Activated naive CD8-positive, alpha-beta T cell treated with anti-CD3 and anti-CD28 coated beads, Interleukin-2, amount 50 U/mL, for 16 hours (primary cell): ENCODE measurements around the gene RALGPS2.

ENCODE experiments used
- DNase-seq: peaks from one replicate; pipeline ENCODE4 v3.0.0-alpha.2; 2020; ENCODE audit warnings: low read depth, low spot score

RALGPS2 gene

DNA sequence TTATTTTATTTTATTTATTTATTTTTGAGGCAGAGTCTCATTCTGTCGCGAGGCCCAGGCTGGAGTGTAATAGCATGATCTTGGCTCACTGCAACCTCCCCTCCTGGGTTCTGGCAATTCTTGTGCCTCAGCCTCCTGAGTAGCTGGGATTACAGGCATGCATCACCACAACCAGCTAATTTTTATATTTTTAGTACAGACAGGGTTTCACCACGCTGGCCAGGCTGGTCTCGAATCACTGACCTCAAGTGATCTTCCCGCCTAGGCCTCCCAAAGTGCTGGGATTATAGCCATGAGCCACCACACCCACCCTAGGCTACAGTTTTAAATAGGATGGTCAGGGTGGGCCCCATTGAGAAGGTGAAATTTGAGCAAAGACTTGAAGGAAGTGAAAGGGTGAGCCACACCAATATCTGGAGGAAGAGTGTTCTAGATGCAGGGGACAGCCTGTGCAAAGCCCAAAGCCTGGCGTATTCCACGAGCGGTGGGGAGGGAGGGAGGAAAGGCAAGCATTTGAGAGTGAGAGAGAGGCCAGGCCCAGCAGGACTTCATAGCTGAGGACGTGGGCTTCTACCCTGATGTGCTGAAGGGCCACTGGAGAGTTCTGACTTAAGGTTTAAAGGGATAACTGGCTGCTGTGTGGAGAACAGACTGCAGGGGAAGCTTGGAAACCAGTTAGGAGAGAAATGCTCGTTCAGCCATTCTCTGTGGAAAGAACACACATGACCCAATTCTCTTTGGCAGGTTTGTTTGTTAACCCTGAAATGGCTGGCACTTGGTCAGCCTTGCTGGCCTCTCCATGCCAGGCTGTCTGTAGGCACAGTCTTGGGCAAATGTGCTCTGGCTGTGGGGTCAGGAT is 238.0 kb downstream of the RALGPS2 start:
- DNase-seq = no peak

DNA sequence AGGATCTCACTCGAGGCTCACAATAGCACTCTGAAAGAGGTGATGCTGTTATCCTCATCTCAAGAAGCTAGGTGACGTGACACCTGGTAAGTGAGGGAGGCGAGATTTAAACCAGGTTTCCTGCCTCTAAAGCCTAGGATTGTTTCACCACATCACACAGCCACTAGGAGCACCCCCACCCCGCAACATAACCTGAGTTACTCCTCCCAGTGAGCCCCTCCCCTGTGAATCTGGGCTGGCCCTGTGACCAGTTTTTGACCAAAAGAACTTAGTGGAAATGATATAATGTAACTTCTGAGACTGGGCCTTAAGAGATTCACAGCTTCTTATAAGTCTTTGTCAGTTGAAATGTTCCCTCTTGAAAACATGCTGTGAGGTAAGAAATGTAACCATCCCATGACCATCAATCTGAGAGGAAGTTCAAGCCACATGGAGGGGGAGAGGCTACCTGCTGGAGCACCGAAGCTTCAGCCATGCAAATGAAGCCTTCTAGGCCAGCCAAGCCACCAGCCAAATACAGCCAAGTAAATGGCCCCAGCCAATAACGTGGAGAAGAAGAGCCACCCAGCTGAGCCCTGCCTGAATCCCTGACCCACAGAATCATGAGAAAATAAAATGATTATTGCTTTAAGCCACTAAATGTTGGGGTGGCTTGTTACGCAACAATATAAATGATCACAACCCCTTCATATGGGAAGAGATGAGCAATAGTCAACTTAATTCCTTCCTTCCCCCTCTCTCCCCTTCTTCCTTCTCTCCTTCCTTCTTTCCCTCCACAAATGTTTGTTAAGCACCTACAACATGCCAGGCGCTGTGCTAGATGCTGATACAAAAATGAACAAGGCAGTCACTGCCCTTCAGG is 239.7 kb downstream of the RALGPS2 start:
- no peak for DNase-seq

DNA sequence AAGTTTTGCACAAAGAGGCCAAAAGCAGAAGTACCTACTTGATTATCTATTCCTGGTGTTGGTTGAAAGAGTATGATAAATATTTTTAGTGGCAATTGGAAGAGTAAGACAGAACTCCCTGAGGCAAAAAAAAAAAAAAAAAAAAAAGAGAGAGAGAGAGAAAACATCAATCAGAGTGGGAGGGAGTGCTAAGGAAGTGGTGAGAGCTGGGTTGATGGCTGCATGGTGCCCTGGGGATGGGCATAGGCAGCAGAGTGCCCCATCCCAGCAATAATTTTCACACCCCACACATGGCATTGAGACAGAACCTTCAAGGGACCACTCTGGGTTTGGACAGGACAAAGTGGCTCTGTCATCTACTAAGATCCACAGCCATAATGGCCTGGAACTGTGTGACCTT is 241.3 kb downstream of the RALGPS2 start:
- no peak for DNase-seq

DNA sequence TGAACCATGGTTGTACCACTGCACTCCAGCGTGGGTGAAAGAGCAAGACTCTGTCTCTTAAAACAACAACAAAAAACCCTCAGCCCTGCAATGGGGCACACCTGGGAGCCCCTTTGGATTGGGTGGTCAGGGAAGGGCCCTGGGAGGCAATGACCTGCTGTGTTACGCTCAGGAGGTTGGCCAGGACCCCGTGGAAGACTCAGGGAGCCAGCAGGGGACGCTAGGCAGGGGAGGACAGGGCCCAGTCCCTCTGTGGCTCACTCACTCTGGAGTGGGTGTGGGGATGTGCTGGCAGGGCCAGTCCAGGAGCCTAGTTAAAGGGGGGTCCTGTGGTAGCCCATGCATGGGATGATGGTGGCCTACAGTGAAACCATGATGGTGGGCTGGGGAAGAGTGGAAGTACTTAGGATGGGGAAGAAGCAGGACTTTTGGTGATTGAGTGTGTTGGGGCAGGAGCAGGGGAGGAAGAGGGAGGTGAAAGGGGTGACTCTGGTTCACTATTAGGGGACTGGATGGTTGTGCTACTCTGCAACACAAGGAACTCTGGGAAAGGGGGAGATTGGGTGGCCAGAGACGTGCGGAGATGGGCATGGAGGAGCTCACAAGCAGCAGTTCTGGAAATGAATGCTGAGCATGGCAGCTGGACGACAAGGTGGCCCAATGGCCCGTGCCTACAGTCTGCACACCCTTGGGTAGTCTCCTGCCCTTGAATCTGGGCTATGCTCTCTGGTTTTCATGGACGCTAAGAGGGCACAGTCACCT is 244.4 kb downstream of the RALGPS2 start:
- DNase-seq = no peak

DNA sequence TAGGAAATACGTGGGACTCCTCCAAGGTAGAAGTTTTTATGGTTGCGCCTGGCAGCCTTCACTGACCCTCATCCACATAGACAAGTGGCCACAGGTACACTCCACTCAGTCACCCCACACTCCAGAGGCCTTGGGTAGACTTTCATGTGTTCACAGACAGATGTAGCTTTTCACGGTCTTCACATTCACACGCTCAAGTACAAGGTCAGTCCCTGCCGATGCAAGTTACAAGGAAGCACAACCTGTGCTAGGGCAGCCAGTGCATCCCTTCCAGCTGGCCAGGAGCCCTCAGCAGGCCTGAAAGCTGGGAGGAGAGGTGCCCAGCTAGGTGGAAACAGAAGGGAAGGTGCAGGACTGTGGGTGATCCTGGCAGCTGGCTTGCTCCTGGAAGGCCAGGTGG is 245.1 kb downstream of the RALGPS2 start:
- DNase-seq = no peak
